H7 (cell line): ENCODE results near the gene SCYL1. TPM values are rescaled to one million over a fixed set of nuclear protein-coding genes. Genes with fewer than 3 reads are reported as not detected.

Experiments used
- DNase-seq: peaks from one replicate; pipeline ENCODE4 v3.0.0; 2012
- H3K27me3 ChIP-seq: 2 replicates; pipeline ENCODE4 v1.6.0; 2011; ENCODE audit warnings: mild to moderate bottlenecking, low read length; ENCODE audit not compliant: control insufficient read depth, insufficient read depth
- H3K36me3 ChIP-seq: replicated peaks from 2 replicates; pipeline ENCODE4 v1.5.1; 2011; ENCODE audit warnings: low read length; ENCODE audit not compliant: control insufficient read depth, insufficient read depth
- H3K4me3 ChIP-seq: 2 replicates; pipeline ENCODE4 v1.5.1; 2011; ENCODE audit warnings: low read depth, mild to moderate bottlenecking, control low read depth, low read length, moderate library complexity; ENCODE audit not compliant: insufficient read depth
- total RNA-seq: library from RNA; depleted of rRNA; stranded (reverse); fragments of >200 nt; shearing (Covaris generic); gene quantifications from 2 replicates; pipeline ENCODE4 v1.2.3, GENCODE V29; 2014; rRNA removed

SCYL1 gene
- total RNA-seq: 70.0 and 72.3 TPM in 2 replicates

GRCh38 chr11:65524741-65525545 lies at the start of gene SCYL1:
Gene SCYL1 (plus strand): TSS chr11:65525083. CDS start chr11:65525154, 71 bp downstream.
- DNase-seq: peak; percentile 99
- H3K4me3 ChIP-seq: peak within 1 kb of the TSS; percentile 95

GRCh38 chr11:65476632-65477148 lies 48.2 kb upstream of the SCYL1 start:
- H3K4me3 ChIP-seq: peak overlapping the region; percentile 86
- no peak for DNase-seq

More at GRCh38 chr11:65524741-65525545, at the start of gene SCYL1:
- Histone ChIP-seq H3K36me3 (peaks cover 5% of the 10 kb centered on the region; the same call in 1 of the 2 replicates), H3K27me3 (peaks cover 4% of the 10 kb centered on the region)

GRCh38 chr11:65477149-65477965 lies 47.5 kb upstream of the SCYL1 start:
- DNase-seq: peak; percentile 90
- Histone ChIP-seq H3K36me3 (no peaks in the 10 kb centered on the region), H3K4me3 (peak overlapping the region; percentile 86), H3K27me3 (no peaks in the 10 kb centered on the region)

More at GRCh38 chr11:65476632-65477148, 48.2 kb upstream of the SCYL1 start:
- Histone ChIP-seq H3K36me3 (no peaks in the 10 kb centered on the region), H3K27me3 (no peaks in the 10 kb centered on the region)

- H3K27me3 ChIP-seq: no peaks in the 10 kb centered on the region
- no peak for DNase-seq
- H3K4me3 ChIP-seq: no peak overlapping the region
- H3K36me3 ChIP-seq: no peaks in the 10 kb centered on the region
Observed at GRCh38 chr11:65478388-65479183, 46.3 kb upstream of the SCYL1 start.

- Histone ChIP-seq H3K4me3 (no peak overlapping the region), H3K27me3 (no peaks in the 10 kb centered on the region), H3K36me3 (no peaks in the 10 kb centered on the region)
- peak; percentile 82 for DNase-seq
Observed at GRCh38 chr11:65479184-65480145, 45.4 kb upstream of the SCYL1 start.

GRCh38 chr11:65482306-65482850 lies 42.5 kb upstream of the SCYL1 start:
- no peaks in the 10 kb centered on the region for H3K27me3 ChIP-seq

GRCh38 chr11:65485920-65486219 lies 39.0 kb upstream of the SCYL1 start:
- no peaks in the 10 kb centered on the region for H3K36me3 ChIP-seq
- no peak for DNase-seq
- H3K27me3 ChIP-seq: no peaks in the 10 kb centered on the region
- H3K4me3 ChIP-seq: no peak overlapping the region

More at GRCh38 chr11:65482306-65482850, 42.5 kb upstream of the SCYL1 start:
- H3K4me3 ChIP-seq: no peak overlapping the region
- no peaks in the 10 kb centered on the region for H3K36me3 ChIP-seq
- no peak for DNase-seq

- Histone ChIP-seq H3K36me3 (no peaks in the 10 kb centered on the region), H3K27me3 (no peaks in the 10 kb centered on the region), H3K4me3 (no peak overlapping the region)
- no peak for DNase-seq
Observed at GRCh38 chr11:65486570-65487466, 38.1 kb upstream of the SCYL1 start.

GRCh38 chr11:65487467-65488272 lies 37.2 kb upstream of the SCYL1 start:
- Histone ChIP-seq H3K36me3 (no peaks in the 10 kb centered on the region), H3K27me3 (no peaks in the 10 kb centered on the region), H3K4me3 (peak overlapping the region; percentile 13)
- DNase-seq: peak; percentile 94

- DNase-seq: no peak
- Histone ChIP-seq H3K27me3 (no peaks in the 10 kb centered on the region), H3K4me3 (no peak overlapping the region), H3K36me3 (no peaks in the 10 kb centered on the region)
Observed at GRCh38 chr11:65488273-65489034, 36.4 kb upstream of the SCYL1 start.

- DNase-seq: no peak
- no peaks in the 10 kb centered on the region for H3K27me3 ChIP-seq
- no peak overlapping the region for H3K4me3 ChIP-seq
- H3K36me3 ChIP-seq: no peaks in the 10 kb centered on the region
Observed at GRCh38 chr11:65489035-65489705, 35.7 kb upstream of the SCYL1 start.
